ENCODE results near the gene RNF113A.

RNF113A gene

GRCh38 chrX:119880076-119880475 is 8.5 kb upstream of the RNF113A start:
- no peak for TF ChIP-seq CTCF (IDR thresholded peaks at IDR 0.05; ENCODE audit: low read depth, low read length, missing control alignments)
- DNase-seq (ENCODE audit: low read depth), result no peak
- in situ Hi-C loops (cut with HindIII; ENCODE audit: low sequenced_read_pairs), result no loop called here

GRCh38 chrX:119878740-119879139 is 7.2 kb upstream of the RNF113A start:
- no peak for TF ChIP-seq CTCF (IDR thresholded peaks at IDR 0.05; ENCODE audit: low read depth, low read length, missing control alignments)
- DNase-seq (ENCODE audit: low read depth), result no peak

More at GRCh38 chrX:119880076-119880475, 8.5 kb upstream of the RNF113A start:
- no peak overlapping the region for H3K4me3 ChIP-seq (ENCODE audit: low read depth, low read length)

GRCh38 chrX:119871245-119871598 is 311 bp downstream of the RNF113A start:
- no peak for TF ChIP-seq CTCF (IDR thresholded peaks at IDR 0.05; ENCODE audit: low read depth, low read length, missing control alignments)
- H3K4me3 ChIP-seq (ENCODE audit: low read depth, low read length), result peak overlapping the region; percentile 71
- in situ Hi-C loops (cut with HindIII; ENCODE audit: low sequenced_read_pairs), result no loop called here
- no peak for DNase-seq (ENCODE audit: low read depth)

More at GRCh38 chrX:119878740-119879139, 7.2 kb upstream of the RNF113A start:
- no peak overlapping the region for H3K4me3 ChIP-seq (ENCODE audit: low read depth, low read length)
- in situ Hi-C loops (cut with HindIII; ENCODE audit: low sequenced_read_pairs), result no loop called here

DNA sequence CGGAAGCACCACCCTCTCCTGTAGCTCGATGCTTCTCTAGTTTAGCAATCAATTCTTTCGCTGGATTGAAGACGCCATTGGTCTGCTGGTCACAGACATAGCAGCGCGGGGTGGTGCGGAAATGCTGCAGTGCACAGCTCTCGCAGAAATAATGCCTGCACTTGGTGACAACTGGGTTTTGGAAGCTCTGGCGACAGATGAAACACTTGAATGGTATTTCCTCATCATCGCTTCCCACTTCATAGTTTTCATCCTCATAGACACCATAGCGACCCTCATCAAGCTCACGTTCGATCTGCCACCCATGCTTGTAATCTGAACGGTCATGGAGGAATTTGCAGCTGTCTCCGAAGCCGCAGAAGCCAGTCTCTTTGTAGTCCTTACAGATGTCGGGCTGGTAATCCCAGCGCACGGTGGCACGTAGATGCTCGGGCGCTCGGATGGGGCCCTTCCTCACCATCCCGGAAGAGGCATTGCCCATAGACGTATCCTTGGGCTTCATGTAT is 854 bp downstream of the RNF113A start:
- in situ Hi-C loops (cut with HindIII; ENCODE audit: low sequenced_read_pairs), result no loop called here
- peak overlapping the region; percentile 71 for H3K4me3 ChIP-seq (ENCODE audit: low read depth, low read length)
- no peak for DNase-seq (ENCODE audit: low read depth)
- no peak for TF ChIP-seq CTCF (IDR thresholded peaks at IDR 0.05; ENCODE audit: low read depth, low read length, missing control alignments)

DNA sequence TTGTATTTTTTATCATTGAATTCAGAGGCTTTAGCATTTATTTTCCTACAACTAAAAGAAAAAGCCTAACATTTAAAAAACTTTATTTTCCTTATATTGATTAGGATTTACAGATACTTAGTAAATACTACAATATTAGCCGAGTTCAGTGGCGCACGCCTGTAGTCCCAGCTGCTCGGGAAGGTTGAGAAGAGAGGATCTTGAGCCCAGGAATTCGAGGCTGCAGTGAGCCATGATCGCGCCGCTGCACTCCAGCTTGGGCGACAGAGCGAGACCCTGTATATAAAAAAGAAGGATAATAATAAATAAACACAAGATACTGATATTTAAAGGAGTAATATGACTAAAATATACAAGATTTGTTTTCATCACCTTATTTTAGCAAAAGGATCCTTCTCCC is 18.1 kb downstream of the RNF113A start:
- DNase-seq (ENCODE audit: low read depth), result no peak
- peak overlapping the region; percentile 80 for H3K4me3 ChIP-seq (ENCODE audit: low read depth, low read length)
- in situ Hi-C loops (cut with HindIII; ENCODE audit: low sequenced_read_pairs), result no loop called here
- no peak for TF ChIP-seq CTCF (IDR thresholded peaks at IDR 0.05; ENCODE audit: low read depth, low read length, missing control alignments)

DNA sequence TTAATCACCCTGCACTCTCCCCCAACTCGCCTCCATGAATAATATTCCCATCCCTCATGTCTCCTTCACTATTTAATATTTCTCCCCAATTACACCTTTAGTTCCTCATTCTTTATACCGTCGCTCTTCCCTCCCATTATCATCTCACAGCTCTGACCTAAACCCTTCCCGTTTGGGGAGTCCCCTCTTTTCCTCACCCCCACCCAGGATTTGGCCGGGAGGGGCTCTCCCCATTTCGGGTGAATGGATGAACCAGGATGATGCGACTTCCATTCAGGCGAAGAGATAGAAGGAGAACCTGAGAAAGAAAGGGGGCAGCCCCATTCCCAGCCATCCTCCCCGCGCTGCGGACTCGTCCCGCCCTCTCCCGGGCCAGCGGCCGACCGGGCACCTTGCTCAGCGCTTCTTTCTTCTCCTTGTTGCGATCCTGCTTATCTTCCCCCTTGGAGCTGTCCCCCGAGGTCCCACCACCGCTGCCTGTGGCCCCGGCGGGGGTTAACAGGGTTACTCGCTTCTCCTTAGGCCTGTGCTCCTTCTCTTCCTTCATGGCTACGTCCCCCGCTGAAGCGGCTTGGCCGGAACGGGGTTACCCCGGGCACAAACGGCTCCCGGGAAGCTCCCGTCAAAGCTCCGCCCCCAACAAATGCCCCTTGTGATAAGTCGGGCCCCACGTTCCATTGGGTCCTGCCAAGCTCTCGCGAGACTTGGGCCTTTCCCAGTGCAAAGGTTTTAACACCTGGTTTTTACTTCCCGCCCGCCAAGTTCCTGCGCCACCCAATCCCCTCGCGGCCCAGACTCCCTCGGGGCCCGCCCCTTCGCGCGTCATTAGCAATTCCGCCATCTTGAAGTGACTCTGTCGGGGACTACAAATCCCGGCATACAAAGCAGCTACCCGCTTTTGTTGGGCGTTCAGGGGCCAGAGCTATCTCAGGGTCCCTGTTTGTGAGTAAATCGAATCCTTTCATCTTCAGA is 18.9 kb downstream of the RNF113A start, which contains the start of gene UPF3B:
TSS of gene UPF3B (minus strand) at position 582 of the 972 bp plus-strand sequence. CDS start at position 547, 35 bp downstream.
- in situ Hi-C loops (cut with HindIII; ENCODE audit: low sequenced_read_pairs), result no loop called here
- DNase-seq (ENCODE audit: low read depth), result peak; percentile 95
- H3K4me3 ChIP-seq (ENCODE audit: low read depth, low read length), result peak within 1 kb of the TSS; percentile 80
- no peak for TF ChIP-seq CTCF (IDR thresholded peaks at IDR 0.05; ENCODE audit: low read depth, low read length, missing control alignments)

Data from astrocyte of the cerebellum (primary cell).